OCI-LY1 (cell line): ENCODE measurements around the gene GPR32.
"Not testable (repeated sequence)": the region's sequence is repeated elsewhere in the genome, so short reads cannot be mapped to it uniquely, and the experiment has no call there.

ENCODE experiments used
- CTCF ChIP-seq: fragments of 200-600 bp; sonication (generic), shearing (Covaris generic); IDR thresholded peaks from 2 replicates; pipeline ENCODE4 v1.5.1; 2017; ENCODE audit warnings: mild to moderate bottlenecking, antibody characterized with exemption, low read length, moderate library complexity, mixed read lengths
- EZH2 ChIP-seq: fragments of 200-600 bp; sonication (generic), shearing (Covaris generic); IDR thresholded peaks from 2 replicates; pipeline ENCODE4 v1.8.0; 2017; ENCODE audit warnings: borderline replicate concordance, mixed run types, mild to moderate bottlenecking, antibody characterized with exemption, low read length, moderate library complexity, mixed read lengths

- not testable (repeated sequence) for TF ChIP-seq CTCF, EZH2
Observed at GRCh38 chr19:50747141-50747540, 23.1 kb upstream of the GPR32 start.
